GM10847 (cell line): ENCODE results near the gene SMAD3.

Experiments used
- POLR2A ChIP-seq: IDR thresholded peaks from 2 replicates; pipeline ENCODE4 v1.6.1; 2011; ENCODE audit not compliant: insufficient read length; ENCODE audit errors: extremely low read depth

SMAD3 gene

DNA sequence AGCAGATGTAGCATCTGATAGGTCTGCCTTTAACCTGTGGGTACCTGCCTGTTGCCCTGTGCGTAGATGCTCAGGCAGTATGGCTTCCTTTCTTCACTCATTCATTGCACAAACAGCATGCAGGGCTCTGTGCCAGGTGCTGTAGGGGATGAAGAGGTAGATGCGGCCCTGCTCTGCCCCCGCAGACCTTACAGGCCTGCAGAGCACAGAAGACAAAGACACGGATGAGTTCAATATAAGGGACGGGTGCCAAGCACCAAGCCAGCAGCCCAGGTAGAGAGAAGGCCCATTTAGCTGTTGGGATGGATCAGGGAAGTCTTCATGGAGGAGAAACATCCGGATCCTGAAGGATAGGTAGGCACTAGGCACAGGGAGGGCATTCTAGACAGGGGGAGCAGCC is 119.6 kb downstream of the SMAD3 start:
- no peak for TF ChIP-seq POLR2A

DNA sequence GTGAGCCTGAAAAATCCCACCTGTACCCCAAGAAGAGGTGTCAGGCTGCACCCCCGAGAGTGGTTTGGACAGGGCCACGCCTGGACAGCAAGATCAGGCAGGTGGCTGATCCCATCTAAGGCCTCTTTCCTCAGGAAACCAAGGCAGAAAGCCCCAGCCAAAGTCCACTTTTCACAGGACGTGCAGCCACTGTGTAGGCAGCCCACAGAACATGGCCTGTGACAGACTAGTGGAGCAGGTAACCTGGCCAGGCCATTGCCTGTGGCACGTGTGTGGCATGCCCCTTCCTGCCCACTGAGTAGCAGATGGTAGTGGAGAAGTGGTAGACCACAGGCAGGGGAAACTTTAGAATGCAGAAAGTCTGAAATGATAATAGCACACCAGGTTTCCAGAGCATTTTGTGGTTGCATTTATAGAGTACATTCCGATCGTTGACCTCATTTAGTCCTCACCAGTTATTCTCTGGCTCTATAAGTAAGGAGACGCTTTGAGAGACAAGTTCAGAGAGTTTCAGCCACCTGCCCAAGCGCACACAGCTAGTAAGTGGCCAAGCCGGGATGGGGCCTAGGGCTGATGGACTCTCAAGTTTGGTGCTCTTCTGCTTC is 120.3 kb downstream of the SMAD3 start:
- no peak for TF ChIP-seq POLR2A

DNA sequence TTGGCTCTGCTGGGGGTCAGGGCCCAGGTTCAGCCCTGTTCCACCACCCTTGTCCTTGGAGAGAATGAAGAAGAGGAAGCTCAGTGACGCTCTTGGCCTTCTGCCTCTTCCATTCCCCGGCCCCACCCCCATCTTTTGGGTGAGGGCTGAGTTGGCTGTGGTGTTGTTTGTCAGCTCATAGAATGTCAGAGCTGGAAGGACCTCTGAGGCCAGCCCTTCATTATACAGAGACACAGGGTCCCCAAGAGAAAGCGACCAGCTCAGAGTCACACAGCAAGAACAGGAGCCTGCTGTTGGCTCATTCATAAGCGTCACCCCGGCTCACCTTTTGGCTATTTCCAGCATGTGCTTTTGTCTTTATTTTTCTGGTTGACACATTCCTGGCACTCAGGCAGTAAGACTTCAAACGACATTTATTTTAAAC is 120.8 kb downstream of the SMAD3 start:
- no peak for TF ChIP-seq POLR2A

DNA sequence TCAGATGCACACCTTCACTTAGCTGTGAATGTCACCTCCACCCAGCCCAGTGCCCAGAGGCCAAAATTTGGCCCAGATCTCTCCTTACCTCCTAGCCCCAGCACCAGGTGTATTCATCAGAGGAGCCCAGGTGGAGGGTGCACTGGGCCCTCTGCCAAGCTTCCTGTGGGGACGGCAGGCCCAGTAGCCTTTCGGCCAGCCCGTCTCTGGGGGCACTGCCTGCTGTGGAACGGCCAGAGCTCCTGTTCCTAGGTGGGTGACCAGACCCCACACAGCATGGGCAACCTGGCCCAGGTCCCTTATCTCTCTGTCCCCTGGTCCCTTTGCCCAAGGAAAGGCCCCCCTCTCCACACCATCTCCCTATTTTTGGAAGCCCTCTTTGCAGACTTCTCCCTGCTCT is 121.3 kb downstream of the SMAD3 start:
- TF ChIP-seq POLR2A: no peak

DNA sequence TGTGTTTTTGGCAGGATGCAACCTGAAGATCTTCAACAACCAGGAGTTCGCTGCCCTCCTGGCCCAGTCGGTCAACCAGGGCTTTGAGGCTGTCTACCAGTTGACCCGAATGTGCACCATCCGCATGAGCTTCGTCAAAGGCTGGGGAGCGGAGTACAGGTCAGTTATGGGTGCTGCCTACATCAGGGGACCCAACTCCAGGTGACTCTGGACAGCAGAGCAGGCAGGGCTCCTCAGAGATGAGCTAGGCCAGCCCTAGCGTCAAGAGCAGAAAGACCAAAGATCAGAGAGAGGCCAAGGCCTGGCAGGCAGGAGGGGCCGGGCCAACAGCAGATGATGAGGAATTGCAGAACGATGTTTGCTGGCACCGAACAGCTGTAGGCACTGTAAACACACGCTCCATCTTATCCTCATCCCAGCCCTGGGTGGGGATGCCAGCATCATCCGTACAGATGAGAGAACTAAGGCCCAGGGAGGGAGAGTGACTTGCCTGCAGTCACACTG is 122.0 kb downstream of the SMAD3 start:
- no peak for TF ChIP-seq POLR2A

DNA sequence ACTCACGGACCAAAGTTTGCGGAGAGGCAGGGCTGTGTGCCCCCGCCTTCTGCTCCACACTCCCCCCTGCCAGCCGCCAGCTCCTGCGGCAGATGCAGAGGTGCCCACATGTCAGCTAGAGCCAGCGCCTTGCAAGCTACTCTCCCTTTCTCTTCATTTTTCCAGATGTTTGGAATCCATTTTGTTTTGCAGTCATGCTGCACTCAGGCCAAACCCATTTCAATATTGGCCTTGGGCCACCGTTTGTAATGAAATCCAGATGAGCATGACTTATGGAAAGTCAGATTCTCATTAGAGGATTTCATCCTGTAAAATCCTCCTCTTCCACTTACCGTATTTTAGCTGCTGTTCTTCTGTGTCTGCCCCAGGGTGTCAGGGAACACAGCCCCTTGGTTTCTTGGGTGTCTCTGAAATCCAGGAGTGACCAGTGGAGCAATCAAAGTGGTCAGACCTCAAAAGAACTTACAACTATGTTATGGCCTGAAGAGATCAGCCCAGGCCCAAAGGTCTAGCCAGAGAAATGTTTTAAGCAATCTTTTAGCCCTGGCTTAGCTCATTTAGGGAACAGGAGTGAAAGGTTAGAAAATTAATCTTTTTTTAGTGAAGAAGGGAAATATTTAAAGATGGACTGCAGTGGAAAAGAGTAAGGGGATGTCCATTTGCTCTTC is 123.3 kb downstream of the SMAD3 start:
- no peak for TF ChIP-seq POLR2A

DNA sequence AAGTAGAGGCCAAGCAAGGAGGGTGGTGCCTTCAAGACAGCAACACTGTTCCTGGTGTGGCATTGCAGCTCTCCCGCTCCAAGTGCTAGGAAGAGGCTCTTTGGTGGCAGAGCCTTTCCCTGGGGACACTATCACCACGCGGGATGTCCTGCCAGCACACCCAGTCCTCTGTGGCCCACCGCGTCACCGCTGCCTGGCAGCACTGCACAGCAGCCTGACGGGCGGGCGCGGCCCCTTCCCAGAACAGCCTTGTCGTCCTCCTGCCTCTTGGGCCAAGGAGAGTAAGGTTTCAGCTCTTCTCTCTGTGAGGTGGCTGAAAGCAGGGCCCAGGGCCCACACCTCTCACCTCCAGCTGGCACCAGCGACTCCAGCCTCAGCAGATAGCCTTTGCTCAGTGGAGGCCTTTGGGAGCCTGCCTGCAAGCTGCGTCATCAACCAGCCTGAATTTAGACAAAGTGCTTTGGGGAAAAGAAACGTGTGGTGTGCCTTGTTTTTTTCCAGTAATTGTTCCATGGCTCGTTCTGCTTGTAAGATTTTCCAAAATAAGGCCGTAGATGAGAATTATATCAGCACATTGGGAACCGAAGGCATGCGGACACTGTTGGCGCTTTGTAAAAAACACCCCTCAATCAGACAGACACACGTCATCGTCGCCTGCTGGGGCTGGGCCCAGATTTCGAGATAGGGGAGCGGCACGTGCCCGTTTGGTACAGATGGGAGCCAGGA is 124.1 kb downstream of the SMAD3 start:
- no peak for TF ChIP-seq POLR2A

DNA sequence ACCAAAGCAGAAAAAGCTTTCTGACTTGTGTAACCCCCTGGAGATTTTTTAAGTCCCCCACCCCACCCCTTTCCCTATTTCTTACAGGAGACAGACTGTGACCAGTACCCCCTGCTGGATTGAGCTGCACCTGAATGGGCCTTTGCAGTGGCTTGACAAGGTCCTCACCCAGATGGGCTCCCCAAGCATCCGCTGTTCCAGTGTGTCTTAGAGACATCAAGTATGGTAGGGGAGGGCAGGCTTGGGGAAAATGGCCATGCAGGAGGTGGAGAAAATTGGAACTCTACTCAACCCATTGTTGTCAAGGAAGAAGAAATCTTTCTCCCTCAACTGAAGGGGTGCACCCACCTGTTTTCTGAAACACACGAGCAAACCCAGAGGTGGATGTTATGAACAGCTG is 124.9 kb downstream of the SMAD3 start:
- no peak for TF ChIP-seq POLR2A

DNA sequence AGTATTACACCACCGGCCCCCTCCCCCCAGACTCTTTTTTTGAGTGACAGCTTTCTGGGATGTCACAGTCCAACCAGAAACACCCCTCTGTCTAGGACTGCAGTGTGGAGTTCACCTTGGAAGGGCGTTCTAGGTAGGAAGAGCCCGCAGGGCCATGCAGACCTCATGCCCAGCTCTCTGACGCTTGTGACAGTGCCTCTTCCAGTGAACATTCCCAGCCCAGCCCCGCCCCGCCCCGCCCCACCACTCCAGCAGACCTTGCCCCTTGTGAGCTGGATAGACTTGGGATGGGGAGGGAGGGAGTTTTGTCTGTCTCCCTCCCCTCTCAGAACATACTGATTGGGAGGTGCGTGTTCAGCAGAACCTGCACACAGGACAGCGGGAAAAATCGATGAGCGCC is 125.4 kb downstream of the SMAD3 start:
- TF ChIP-seq POLR2A: no peak

DNA sequence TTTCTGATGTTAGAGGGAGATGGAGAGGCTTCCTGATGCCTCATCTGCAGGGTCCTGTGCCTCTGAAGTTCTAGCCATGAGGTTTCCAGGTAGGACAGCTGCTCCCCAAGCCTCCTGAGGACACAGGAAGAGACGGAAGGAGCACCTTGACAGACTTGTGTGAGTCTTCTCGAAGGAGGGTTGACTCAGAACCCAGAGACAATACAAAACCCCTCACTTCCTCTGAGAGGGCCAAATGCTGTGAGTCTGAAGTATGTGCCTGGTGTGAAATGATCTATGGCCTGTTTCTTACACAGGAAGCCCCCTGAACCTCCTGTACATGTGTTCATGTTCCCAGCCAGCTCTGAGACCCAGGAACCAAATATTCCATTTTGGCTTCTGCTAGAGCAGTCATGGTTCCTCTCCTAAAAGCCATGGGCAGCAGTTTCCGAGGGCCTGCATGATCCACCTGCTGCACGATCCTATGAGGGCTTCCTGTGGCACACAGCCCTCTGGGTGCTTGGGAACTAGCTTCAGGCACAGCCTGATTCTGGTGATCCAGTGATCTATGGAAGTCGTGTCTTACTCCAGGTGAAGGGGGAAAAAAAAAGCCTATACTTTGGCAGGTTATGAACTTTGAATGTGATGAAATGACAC is 126.9 kb downstream of the SMAD3 start:
- no peak for TF ChIP-seq POLR2A

DNA sequence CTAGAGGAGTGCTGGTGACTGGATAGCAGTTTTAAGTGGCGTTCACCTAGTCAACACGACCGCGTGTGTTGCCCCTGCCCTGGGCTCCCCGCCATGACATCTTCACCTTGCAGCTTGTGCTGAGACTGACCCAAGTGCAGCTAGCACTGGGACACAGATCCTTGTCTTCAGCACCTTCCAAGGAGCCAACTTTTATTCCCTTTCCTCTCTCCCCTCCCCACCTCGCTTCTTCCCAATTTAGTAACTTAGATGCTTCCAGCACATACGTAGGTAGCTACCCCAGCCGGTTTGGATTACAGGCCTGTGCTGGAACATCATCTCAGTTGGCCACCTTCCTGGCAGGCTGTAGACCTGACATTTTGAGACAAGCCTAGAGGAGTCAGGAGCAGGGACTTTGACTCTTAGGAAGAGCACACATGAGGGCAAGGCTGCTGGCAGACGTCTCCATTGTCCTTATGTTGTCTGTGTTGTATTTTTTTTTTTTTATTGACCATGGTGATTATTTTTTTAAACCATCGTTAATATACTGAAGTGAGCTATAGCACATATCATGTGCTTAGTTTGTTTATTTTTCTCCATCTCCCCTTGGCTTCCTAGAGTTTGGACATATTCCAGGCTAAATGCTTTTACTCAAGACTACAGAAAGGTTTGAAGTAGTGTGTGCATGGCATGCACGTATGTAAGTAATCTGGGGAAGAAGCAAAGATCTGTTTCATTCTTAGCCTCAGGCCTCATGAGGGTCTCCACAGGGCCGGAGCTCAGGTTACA is 128.0 kb downstream of the SMAD3 start:
- no peak for TF ChIP-seq POLR2A

DNA sequence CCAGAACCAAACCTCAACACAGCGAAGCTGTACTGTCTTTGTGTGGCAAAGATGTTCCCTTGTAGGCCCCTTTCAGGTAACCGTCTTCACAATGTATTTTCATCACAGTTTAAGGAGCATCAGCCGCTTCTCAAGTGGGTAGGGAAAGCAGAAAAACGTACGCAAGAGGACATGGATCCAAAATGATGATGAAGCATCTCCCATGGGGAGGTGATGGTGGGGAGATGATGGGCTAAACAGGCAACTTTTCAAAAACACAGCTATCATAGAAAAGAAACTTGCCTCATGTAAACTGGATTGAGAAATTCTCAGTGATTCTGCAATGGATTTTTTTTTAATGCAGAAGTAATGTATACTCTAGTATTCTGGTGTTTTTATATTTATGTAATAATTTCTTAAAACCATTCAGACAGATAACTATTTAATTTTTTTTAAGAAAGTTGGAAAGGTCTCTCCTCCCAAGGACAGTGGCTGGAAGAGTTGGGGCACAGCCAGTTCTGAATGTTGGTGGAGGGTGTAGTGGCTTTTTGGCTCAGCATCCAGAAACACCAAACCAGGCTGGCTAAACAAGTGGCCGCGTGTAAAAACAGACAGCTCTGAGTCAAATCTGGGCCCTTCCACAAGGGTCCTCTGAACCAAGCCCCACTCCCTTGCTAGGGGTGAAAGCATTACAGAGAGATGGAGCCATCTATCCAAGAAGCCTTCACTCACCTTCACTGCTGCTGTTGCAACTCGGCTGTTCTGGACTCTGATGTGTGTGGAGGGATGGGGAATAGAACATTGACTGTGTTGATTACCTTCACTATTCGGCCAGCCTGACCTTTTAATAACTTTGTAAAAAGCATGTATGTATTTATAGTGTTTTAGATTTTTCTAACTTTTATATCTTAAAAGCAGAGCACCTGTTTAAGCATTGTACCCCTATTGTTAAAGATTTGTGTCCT is 129.0 kb downstream of the SMAD3 start:
- TF ChIP-seq POLR2A: no peak

DNA sequence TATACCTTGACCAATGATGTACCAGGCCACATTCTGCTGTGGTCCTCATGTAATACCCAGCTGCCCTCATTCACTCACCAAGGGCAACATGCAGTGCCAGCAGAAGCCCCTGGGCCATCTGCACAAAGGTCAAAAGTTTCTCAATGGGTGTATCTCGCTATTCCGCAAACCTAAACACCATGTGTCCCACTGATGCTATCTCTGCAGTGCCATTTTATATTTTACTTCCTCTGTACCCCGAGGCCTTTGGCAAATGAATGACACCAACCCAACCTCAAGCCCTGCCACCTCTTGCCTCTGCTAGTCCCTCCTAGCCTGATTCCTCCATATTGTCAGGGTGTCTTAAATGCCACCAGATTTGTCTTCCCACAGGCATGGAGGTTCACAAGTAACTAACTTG is 129.9 kb downstream of the SMAD3 start:
- no peak for TF ChIP-seq POLR2A

DNA sequence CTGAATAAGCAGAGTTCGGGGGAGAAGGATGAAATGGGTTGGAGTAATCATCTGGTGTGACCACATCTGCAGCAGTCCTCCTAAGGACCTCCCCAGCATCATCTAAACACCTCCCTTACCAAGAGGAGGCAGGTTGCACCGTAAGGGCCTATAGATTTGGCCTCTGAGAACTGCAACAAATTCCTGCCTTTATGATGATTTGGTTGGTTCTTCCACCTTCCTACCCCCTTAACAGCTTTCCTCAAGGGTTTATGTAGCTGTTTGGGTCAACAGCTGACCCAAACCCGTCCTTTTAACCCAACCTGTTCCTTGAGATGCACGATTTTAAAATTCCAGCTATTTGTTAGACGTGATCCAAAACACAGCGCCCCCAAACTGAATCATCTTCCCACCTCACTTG is 130.8 kb downstream of the SMAD3 start:
- no peak for TF ChIP-seq POLR2A

DNA sequence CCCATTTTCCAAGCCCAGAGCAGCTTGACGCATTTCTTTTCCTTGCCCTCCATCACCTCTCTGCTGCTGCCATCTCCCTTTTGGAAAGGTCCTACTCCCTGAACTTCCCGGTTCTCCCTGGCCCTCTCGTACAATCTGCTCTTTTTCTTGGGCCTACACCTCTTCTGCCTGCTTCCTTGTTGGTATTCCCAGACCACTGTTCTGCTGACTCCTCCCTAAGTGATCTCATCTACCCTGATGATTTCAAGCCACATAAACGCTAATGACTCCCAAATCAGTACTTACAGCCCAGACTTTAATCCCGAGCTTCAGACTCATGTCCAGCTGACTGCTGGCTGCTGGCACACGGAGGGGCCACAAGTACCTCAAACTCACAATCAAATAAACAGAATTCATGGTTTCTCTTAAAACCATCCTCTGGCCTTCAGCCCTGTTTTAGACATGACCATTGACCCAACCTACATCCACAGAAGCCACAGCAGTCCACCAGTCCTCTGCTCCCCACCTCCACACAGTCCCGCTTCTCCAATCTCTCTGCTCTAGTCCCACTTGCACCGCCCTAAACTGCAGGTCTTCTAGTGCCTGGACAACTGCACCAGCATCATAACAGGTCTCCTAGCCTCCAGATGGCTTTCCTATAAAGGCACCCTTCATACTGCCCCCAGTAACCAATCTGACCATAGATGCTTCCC is 131.4 kb downstream of the SMAD3 start:
- no peak for TF ChIP-seq POLR2A
